SK-N-SH treated with all-trans-retinoic acid at 6 μM for 48 hours (cell line): ENCODE measurements around the gene CMC1.

Experiments
- ATAC-seq: fragments of 200-7000 bp; cut with Tn5 transposase; 3 replicates; pipeline ENCODE4 v1.9.1; 2020; ENCODE audit warnings: mild to moderate bottlenecking, moderate library complexity
- ARNTL ChIP-seq: fragments of 450-650 bp; formaldehyde crosslinking; IDR thresholded peaks from 2 replicates; pipeline ENCODE4 v1.5.0; 2020; ENCODE audit warnings: low read depth, mild to moderate bottlenecking, moderate library complexity, borderline replicate concordance
- BACH2 ChIP-seq: fragments of 250-450 bp; sonication (Bioruptor Pico); IDR thresholded peaks from 2 replicates; pipeline ENCODE4 v1.9.0; 2021; ENCODE audit warnings: mild to moderate bottlenecking, borderline replicate concordance
- CSDC2 ChIP-seq: fragments of 250-450 bp; sonication (Bioruptor Pico); IDR thresholded peaks from 2 replicates; pipeline ENCODE4 v1.5.0; 2020; ENCODE audit warnings: mild to moderate bottlenecking, moderate library complexity
- GLIS3 ChIP-seq: fragments of 250-450 bp; sonication (Bioruptor Pico); IDR thresholded peaks from 2 replicates; pipeline ENCODE4 v1.5.0; 2020; ENCODE audit warnings: mild to moderate bottlenecking, moderate library complexity
- ISL1 ChIP-seq: fragments of 250-450 bp; sonication (Bioruptor Pico); IDR thresholded peaks from 2 replicates; pipeline ENCODE4 v2.1.2; 2022; ENCODE audit warnings: mild to moderate bottlenecking, moderate library complexity
- OSR1 ChIP-seq: fragments of 250-450 bp; sonication (Bioruptor Pico); IDR thresholded peaks from 2 replicates; pipeline ENCODE4 v1.8.0; 2022; ENCODE audit warnings: moderate library complexity, mild to moderate bottlenecking, inconsistent platforms
- PPARA ChIP-seq: fragments of 250-450 bp; sonication (Bioruptor Pico); IDR thresholded peaks from 2 replicates; pipeline ENCODE4 v1.5.0; 2020; ENCODE audit warnings: mild to moderate bottlenecking, borderline replicate concordance
- RARB ChIP-seq: fragments of 250-450 bp; sonication (Bioruptor Pico); IDR thresholded peaks from 2 replicates; pipeline ENCODE4 v1.8.0; 2021; ENCODE audit warnings: mild to moderate bottlenecking, moderate library complexity
- SNAI2 ChIP-seq: fragments of 250-450 bp; sonication (Bioruptor Pico); IDR thresholded peaks from 2 replicates; pipeline ENCODE4 v1.5.0; 2020; ENCODE audit warnings: mild to moderate bottlenecking, moderate library complexity
- TCF4 ChIP-seq: fragments of 250-450 bp; sonication (Bioruptor Pico); IDR thresholded peaks from 2 replicates; pipeline ENCODE4 v1.8.0; 2021; ENCODE audit warnings: mild to moderate bottlenecking, moderate library complexity, borderline replicate concordance
- TOX ChIP-seq: fragments of 250-450 bp; sonication (Bioruptor Pico); IDR thresholded peaks from 2 replicates; pipeline ENCODE4 v1.8.0; 2021; ENCODE audit warnings: mild to moderate bottlenecking, moderate library complexity, borderline replicate concordance
- ZC3H10 ChIP-seq: fragments of 250-450 bp; sonication (Bioruptor Pico); IDR thresholded peaks from 2 replicates; pipeline ENCODE4 v1.5.1; 2021; ENCODE audit warnings: mild to moderate bottlenecking, moderate library complexity
- ZFP3 ChIP-seq: fragments of 250-450 bp; sonication (Bioruptor Pico); IDR thresholded peaks from 2 replicates; pipeline ENCODE4 v1.5.0; 2020; ENCODE audit warnings: mild to moderate bottlenecking, moderate library complexity
- ZFP30 ChIP-seq: fragments of 450-650 bp; formaldehyde crosslinking; IDR thresholded peaks from 2 replicates; pipeline ENCODE4 v1.5.0; 2022; ENCODE audit warnings: mild to moderate bottlenecking, moderate library complexity
- ZNF565 ChIP-seq: fragments of 450-650 bp; formaldehyde crosslinking; conservative IDR thresholded peaks from 2 replicates; pipeline ENCODE4 v1.5.0; 2020; ENCODE audit warnings: low read depth, mild to moderate bottlenecking, moderate library complexity
- ZNF70 ChIP-seq: fragments of 450-650 bp; formaldehyde crosslinking; IDR thresholded peaks from 2 replicates; pipeline ENCODE4 v1.5.0; 2020; ENCODE audit warnings: mild to moderate bottlenecking, moderate library complexity
- ZNF8 ChIP-seq: fragments of 450-650 bp; formaldehyde crosslinking; IDR thresholded peaks from 2 replicates; pipeline ENCODE4 v1.5.0; 2020; ENCODE audit warnings: mild to moderate bottlenecking, moderate library complexity
- TF ChIP-seq, protein P1 (sequence below): fragments of 250-450 bp; sonication (Bioruptor Pico); IDR thresholded peaks from 2 replicates; pipeline ENCODE4 v1.5.1; 2021; ENCODE audit warnings: mild to moderate bottlenecking, moderate library complexity
- TF ChIP-seq, protein P2 (sequence below): fragments of 250-450 bp; sonication (Bioruptor Pico); IDR thresholded peaks from 2 replicates; pipeline ENCODE4 v1.8.0; 2021; ENCODE audit warnings: low read depth, mild to moderate bottlenecking, moderate library complexity, borderline replicate concordance
- TF ChIP-seq, protein P3 (sequence below): fragments of 250-450 bp; sonication (Bioruptor Pico); IDR thresholded peaks from 2 replicates; pipeline ENCODE4 v1.5.0; 2020; ENCODE audit warnings: mild to moderate bottlenecking, moderate library complexity
- TF ChIP-seq, protein P4 (sequence below): fragments of 250-450 bp; sonication (Bioruptor Pico); IDR thresholded peaks from 2 replicates; pipeline ENCODE4 v1.8.0; 2020; ENCODE audit warnings: mild to moderate bottlenecking, moderate library complexity, borderline replicate concordance

Gene CMC1

DNA sequence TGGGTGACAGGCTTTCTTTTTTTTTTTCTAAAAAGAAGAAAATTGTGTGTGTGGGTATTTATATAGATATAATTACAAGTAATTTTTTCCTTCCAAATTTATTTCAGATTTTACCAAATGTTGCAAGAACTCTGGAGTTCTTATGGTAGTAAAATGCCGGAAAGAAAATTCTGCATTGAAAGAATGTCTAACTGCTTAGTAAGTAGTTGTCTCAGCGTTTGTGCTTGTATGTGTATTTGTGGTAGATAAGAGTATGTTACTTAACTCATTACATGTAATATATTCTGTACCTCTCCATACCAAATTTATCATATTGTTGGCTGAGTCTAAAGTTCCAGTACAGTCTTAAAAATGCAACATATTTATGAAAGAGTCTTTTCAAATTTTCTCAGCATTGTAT, 74.8 kb downstream of the CMC1 start (continued):
- TF ChIP-seq, protein P1, sequence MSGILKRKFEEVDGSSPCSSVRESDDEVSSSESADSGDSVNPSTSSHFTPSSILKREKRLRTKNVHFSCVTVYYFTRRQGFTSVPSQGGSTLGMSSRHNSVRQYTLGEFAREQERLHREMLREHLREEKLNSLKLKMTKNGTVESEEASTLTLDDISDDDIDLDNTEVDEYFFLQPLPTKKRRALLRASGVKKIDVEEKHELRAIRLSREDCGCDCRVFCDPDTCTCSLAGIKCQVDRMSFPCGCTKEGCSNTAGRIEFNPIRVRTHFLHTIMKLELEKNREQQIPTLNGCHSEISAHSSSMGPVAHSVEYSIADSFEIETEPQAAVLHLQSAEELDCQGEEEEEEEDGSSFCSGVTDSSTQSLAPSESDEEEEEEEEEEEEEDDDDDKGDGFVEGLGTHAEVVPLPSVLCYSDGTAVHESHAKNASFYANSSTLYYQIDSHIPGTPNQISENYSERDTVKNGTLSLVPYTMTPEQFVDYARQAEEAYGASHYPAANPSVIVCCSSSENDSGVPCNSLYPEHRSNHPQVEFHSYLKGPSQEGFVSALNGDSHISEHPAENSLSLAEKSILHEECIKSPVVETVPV (CRISPR knock-in tag), result no peak
- TF ChIP-seq ISL1 (CRISPR knock-in tag) (no peak), ZNF8 (CRISPR knock-in tag) (no peak), CSDC2 (CRISPR knock-in tag) (no peak), OSR1 (CRISPR knock-in tag) (no peak), ZNF70 (CRISPR knock-in tag) (no peak), TOX (CRISPR knock-in tag) (no peak)
- TF ChIP-seq, protein P2, sequence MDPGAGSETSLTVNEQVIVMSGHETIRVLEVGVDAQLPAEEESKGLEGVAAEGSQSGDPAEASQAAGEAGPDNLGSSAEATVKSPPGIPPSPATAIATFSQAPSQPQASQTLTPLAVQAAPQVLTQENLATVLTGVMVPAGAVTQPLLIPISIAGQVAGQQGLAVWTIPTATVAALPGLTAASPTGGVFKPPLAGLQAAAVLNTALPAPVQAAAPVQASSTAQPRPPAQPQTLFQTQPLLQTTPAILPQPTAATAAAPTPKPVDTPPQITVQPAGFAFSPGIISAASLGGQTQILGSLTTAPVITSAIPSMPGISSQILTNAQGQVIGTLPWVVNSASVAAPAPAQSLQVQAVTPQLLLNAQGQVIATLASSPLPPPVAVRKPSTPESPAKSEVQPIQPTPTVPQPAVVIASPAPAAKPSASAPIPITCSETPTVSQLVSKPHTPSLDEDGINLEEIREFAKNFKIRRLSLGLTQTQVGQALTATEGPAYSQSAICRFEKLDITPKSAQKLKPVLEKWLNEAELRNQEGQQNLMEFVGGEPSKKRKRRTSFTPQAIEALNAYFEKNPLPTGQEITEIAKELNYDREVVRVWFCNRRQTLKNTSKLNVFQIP (CRISPR knock-in tag), result no peak

DNA sequence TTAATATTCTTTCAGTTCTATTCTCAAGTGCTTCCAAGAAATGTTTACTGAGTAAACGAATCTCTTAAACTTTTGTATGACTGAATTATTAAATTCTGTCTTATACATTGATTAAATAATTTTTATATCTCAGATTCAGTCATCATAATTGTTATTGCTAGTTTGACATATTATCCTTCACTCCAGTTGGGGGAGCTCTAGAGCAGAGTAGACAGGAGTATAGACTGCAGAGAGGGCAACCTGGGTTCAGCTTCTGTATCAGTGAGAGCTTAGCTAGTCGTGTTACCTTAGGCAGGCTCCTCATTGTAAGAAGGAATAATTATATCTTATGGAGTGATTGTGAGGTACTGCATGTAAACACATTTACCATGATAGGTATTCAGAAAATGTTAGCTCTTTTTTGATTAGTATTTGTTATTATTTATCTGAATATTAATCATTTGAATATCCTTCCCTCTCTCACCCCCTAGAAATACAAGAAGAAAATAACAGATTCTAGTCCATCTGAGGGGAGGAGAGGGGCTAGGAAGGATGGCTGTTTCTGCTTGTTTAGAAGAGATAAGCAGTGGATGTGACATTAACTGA, 76.1 kb downstream of the CMC1 start:
- TF ChIP-seq SNAI2 (CRISPR knock-in tag) (no peak), BACH2 (no peak), RARB (CRISPR knock-in tag) (no peak), TCF4 (CRISPR knock-in tag) (no peak), ZNF70 (CRISPR knock-in tag) (no peak), ZNF565 (CRISPR knock-in tag) (no peak), ZC3H10 (CRISPR knock-in tag) (no peak), CSDC2 (CRISPR knock-in tag) (no peak), PPARA (no peak)
- peak; percentile 93 for ATAC-seq

DNA sequence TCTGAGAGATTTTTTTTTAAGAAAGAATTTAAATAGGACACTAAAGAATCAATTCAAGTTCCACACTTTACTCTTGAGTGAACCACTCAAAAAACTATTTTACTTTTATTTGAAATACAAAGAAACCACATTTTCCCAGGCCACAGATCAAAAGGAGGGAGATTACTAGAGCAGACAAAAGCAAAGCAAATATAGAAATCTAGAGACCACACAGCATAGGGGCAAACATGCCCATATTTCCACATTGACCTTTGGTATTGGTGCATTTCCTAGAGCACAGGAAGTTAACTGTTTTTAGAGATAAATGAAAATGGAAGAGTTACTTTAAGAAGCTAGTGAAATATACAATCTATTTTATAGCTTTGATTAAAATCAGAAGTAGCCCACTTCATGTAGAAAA, 79.6 kb downstream of the CMC1 start:
- TF ChIP-seq GLIS3 (CRISPR knock-in tag) (no peak), PPARA (no peak), ZFP30 (CRISPR knock-in tag) (no peak), CSDC2 (CRISPR knock-in tag) (no peak), ZFP3 (CRISPR knock-in tag) (no peak), ZC3H10 (CRISPR knock-in tag) (no peak), TCF4 (CRISPR knock-in tag) (no peak), ZNF565 (CRISPR knock-in tag) (no peak), ZNF8 (CRISPR knock-in tag) (no peak), SNAI2 (CRISPR knock-in tag) (no peak), ARNTL (no peak), RARB (CRISPR knock-in tag) (no peak), ZNF70 (CRISPR knock-in tag) (no peak)
- TF ChIP-seq, protein P3, sequence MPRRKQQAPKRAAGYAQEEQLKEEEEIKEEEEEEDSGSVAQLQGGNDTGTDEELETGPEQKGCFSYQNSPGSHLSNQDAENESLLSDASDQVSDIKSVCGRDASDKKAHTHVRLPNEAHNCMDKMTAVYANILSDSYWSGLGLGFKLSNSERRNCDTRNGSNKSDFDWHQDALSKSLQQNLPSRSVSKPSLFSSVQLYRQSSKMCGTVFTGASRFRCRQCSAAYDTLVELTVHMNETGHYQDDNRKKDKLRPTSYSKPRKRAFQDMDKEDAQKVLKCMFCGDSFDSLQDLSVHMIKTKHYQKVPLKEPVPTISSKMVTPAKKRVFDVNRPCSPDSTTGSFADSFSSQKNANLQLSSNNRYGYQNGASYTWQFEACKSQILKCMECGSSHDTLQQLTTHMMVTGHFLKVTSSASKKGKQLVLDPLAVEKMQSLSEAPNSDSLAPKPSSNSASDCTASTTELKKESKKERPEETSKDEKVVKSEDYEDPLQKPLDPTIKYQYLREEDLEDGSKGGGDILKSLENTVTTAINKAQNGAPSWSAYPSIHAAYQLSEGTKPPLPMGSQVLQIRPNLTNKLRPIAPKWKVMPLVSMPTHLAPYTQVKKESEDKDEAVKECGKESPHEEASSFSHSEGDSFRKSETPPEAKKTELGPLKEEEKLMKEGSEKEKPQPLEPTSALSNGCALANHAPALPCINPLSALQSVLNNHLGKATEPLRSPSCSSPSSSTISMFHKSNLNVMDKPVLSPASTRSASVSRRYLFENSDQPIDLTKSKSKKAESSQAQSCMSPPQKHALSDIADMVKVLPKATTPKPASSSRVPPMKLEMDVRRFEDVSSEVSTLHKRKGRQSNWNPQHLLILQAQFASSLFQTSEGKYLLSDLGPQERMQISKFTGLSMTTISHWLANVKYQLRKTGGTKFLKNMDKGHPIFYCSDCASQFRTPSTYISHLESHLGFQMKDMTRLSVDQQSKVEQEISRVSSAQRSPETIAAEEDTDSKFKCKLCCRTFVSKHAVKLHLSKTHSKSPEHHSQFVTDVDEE, result no peak
- no peak for ATAC-seq

DNA sequence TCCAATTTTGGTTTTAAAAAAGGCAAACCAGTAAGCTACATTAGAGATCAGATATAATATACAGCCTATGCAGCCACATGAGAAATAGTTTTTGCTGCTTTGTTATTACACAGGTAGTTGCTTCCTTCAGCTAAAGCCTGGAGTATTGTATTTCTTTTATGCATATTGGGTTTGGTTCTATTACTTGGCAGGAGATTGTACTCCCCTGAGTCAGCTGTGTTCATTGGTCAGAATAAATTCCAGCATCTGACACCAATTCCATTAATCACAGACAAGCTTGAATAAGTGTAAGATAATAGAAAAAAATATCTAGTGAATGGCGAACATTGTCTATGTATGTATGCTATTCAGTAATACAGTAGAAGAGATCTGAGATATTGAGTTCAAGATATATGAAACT, 81.0 kb downstream of the CMC1 start:
- TF ChIP-seq GLIS3 (CRISPR knock-in tag) (no peak), OSR1 (CRISPR knock-in tag) (no peak), ZFP30 (CRISPR knock-in tag) (no peak), RARB (CRISPR knock-in tag) (no peak), ZC3H10 (CRISPR knock-in tag) (no peak), ZNF8 (CRISPR knock-in tag) (no peak), TCF4 (CRISPR knock-in tag) (no peak), SNAI2 (CRISPR knock-in tag) (no peak), PPARA (no peak), ZNF70 (CRISPR knock-in tag) (no peak), ARNTL (no peak), TOX (CRISPR knock-in tag) (no peak), BACH2 (no peak), ZFP3 (CRISPR knock-in tag) (no peak)
- TF ChIP-seq, protein P4, sequence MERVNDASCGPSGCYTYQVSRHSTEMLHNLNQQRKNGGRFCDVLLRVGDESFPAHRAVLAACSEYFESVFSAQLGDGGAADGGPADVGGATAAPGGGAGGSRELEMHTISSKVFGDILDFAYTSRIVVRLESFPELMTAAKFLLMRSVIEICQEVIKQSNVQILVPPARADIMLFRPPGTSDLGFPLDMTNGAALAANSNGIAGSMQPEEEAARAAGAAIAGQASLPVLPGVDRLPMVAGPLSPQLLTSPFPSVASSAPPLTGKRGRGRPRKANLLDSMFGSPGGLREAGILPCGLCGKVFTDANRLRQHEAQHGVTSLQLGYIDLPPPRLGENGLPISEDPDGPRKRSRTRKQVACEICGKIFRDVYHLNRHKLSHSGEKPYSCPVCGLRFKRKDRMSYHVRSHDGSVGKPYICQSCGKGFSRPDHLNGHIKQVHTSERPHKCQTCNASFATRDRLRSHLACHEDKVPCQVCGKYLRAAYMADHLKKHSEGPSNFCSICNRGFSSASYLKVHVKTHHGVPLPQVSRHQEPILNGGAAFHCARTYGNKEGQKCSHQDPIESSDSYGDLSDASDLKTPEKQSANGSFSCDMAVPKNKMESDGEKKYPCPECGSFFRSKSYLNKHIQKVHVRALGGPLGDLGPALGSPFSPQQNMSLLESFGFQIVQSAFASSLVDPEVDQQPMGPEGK (CRISPR knock-in tag), result no peak
- TF ChIP-seq, protein P3, result no peak
- TF ChIP-seq, protein P1 (CRISPR knock-in tag), result no peak

More for the DNA sequence above, 81.0 kb downstream of the CMC1 start:
- peak; percentile 50 for ATAC-seq
